CD4-positive, alpha-beta T cell treated with Interleukin-4 for 1 hour (primary cell): Measurements from ENCODE around the gene SEH1L.
"Not testable (repeated sequence)": the region's sequence is repeated elsewhere in the genome, so short reads cannot be mapped to it uniquely, and the experiment has no call there.

Experiments
- DNase-seq, 2 donors: peaks; one replicate each; pipeline ENCODE4 v3.0.0-alpha.2; 2020 to 2022

Gene SEH1L

GRCh38 chr18:12947285-12948049 is at the start of gene SEH1L:
SEH1L (plus strand) TSS chr18:12948011; CDS start chr18:12948122, 111 bp downstream.
- DNase-seq: peak; percentile 98

- DNase-seq: not testable (repeated sequence)
These were observed 46.6 kb upstream of the SEH1L start for GRCh38 chr18:12901208-12901607.

GRCh38 chr18:12904012-12904516 is 43.7 kb upstream of the SEH1L start:
- peak; percentile 62 to 72 for DNase-seq

GRCh38 chr18:12906119-12906518 is 41.7 kb upstream of the SEH1L start:
- no peak for DNase-seq

GRCh38 chr18:12906773-12907172 is 41.0 kb upstream of the SEH1L start:
- DNase-seq: no peak

GRCh38 chr18:12907258-12907925 is 40.4 kb upstream of the SEH1L start:
- DNase-seq: no peak

GRCh38 chr18:12908706-12909105 is 39.1 kb upstream of the SEH1L start:
- no peak for DNase-seq

- peak; percentile 52 for DNase-seq
These were observed 36.5 kb upstream of the SEH1L start for GRCh38 chr18:12911025-12911928.

- DNase-seq: no peak
These were observed 35.7 kb upstream of the SEH1L start for GRCh38 chr18:12911929-12912703.

GRCh38 chr18:12921178-12921577 is 26.6 kb upstream of the SEH1L start:
- DNase-seq: peak; percentile 36 to 64

GRCh38 chr18:12922266-12922665 is 25.5 kb upstream of the SEH1L start:
- DNase-seq: no peak

GRCh38 chr18:12924616-12925015 is 23.2 kb upstream of the SEH1L start:
- no peak for DNase-seq

GRCh38 chr18:12928206-12928605 is 19.6 kb upstream of the SEH1L start:
- DNase-seq: no peak

GRCh38 chr18:12928641-12929040 is 19.2 kb upstream of the SEH1L start:
- no peak for DNase-seq

- peak in 1 of 2 donors; percentile 24 for DNase-seq
These were observed 18.2 kb upstream of the SEH1L start for GRCh38 chr18:12929477-12930083.

GRCh38 chr18:12930376-12930775 is 17.4 kb upstream of the SEH1L start:
- no peak for DNase-seq

- DNase-seq: no peak
These were observed 16.9 kb upstream of the SEH1L start for GRCh38 chr18:12930908-12931307.

GRCh38 chr18:12933327-12933726 is 14.5 kb upstream of the SEH1L start:
- no peak for DNase-seq

GRCh38 chr18:12934454-12935071 is 13.2 kb upstream of the SEH1L start:
- peak; percentile 82 to 83 for DNase-seq

GRCh38 chr18:12939162-12939561 is 8.6 kb upstream of the SEH1L start:
- DNase-seq: no peak

GRCh38 chr18:12943215-12943614 is 4.6 kb upstream of the SEH1L start:
- DNase-seq: no peak
